Stomach (tissue), 4 donors: ENCODE measurements around the gene ZBTB46.

ENCODE experiments used
- CTCF ChIP-seq, 7 experiments: fragments of 450-650 bp in 4 of 7; fragments of 200-600 bp in 3 of 7; sonication (generic) in 3 of 7; IDR thresholded peaks; one replicate each; pipeline ENCODE4 v1.5.1; 2016 to 2019; ENCODE audit warnings: antibody characterized with exemption in 7 of 7, control low read depth in 2 of 7, mild to moderate bottlenecking in 1 of 7
- POLR2AphosphoS5 ChIP-seq, 3 donors: sonication (generic); formaldehyde crosslinking; IDR thresholded peaks; one replicate each; pipeline ENCODE4 v1.6.1; 2016; ENCODE audit warnings: antibody characterized with exemption in 3 of 3

- no peak for TF ChIP-seq CTCF (IDR thresholded peaks at IDR 0.05)
- TF ChIP-seq POLR2AphosphoS5 (IDR thresholded peaks at IDR 0.05): no peak
These were observed 65.2 kb downstream of the ZBTB46 start for GRCh38 chr20:63765902-63766301.
